Endothelial cell (in vitro differentiated cells): Measurements from ENCODE around the gene TSACC. TPM values are rescaled to one million over a fixed set of nuclear protein-coding genes. Genes with fewer than 3 reads are reported as not detected.

ENCODE experiments used
- DNase-seq: peaks from one replicate; pipeline ENCODE4 v3.0.0; 2021; ENCODE audit warnings: low spot score
- H3K27ac Mint-ChIP-seq: one replicate; pipeline ENCODE4 v1.8.0; 2021; ENCODE audit warnings: mixed read lengths, inconsistent platforms; ENCODE audit not compliant: unreplicated experiment
- H3K27me3 Mint-ChIP-seq: one replicate; pipeline ENCODE4 v1.8.0; 2021; ENCODE audit warnings: mild to moderate bottlenecking, moderate library complexity, mixed read lengths, inconsistent platforms; ENCODE audit not compliant: unreplicated experiment
- H3K36me3 Mint-ChIP-seq: one replicate; pipeline ENCODE4 v1.8.0; 2021; ENCODE audit warnings: mild to moderate bottlenecking, low read depth, mixed read lengths, inconsistent platforms; ENCODE audit not compliant: unreplicated experiment
- H3K4me1 Mint-ChIP-seq: one replicate; pipeline ENCODE4 v1.8.0; 2021; ENCODE audit warnings: mild to moderate bottlenecking, mixed read lengths, inconsistent platforms; ENCODE audit not compliant: unreplicated experiment
- H3K4me3 Mint-ChIP-seq: one replicate; pipeline ENCODE4 v1.8.0; 2021; ENCODE audit warnings: mild to moderate bottlenecking, mixed read lengths, inconsistent platforms; ENCODE audit not compliant: unreplicated experiment
- H3K9me3 Mint-ChIP-seq: one replicate; pipeline ENCODE4 v1.8.0; 2021; ENCODE audit warnings: mixed read lengths, inconsistent platforms; ENCODE audit not compliant: unreplicated experiment
- CTCF ChIP-seq: fragments of 200-600 bp; sonication (generic); IDR thresholded peaks from one replicate; pipeline ENCODE4 v1.5.0; 2021; ENCODE audit warnings: antibody characterized with exemption; ENCODE audit not compliant: unreplicated experiment
- total RNA-seq: library from RNA; stranded (reverse); fragmentation: NEBNext Ultra II Directional; extraction: Animal tissue kit (Norgen Biotek cat#: 25700); gene quantifications from one replicate; pipeline ENCODE4 v1.2.1, GENCODE V29; 2021; ENCODE audit not compliant: unreplicated experiment

The TSACC gene
- total RNA-seq, 1 donor from 2014 or later = not detected

- H3K36me3 Mint-ChIP-seq = no peaks in the 10 kb centered on the region
- no peak overlapping the region for H3K27ac Mint-ChIP-seq
- peaks cover 8% of the 10 kb centered on the region for H3K4me1 Mint-ChIP-seq
- H3K4me3 Mint-ChIP-seq = no peak overlapping the region
- DNase-seq = no peak
- no peak for TF ChIP-seq CTCF
- H3K27me3 Mint-ChIP-seq = peaks cover 5% of the 10 kb centered on the region
- no peaks in the 10 kb centered on the region for H3K9me3 Mint-ChIP-seq
Observed at GRCh38 chr1:156373546-156373945, 35.2 kb downstream of the TSACC start.

GRCh38 chr1:156376146-156376545, 37.8 kb downstream of the TSACC start:
- TF ChIP-seq CTCF = no peak

GRCh38 chr1:156376958-156377919, 38.9 kb downstream of the TSACC start:
- no peaks in the 10 kb centered on the region for H3K36me3 Mint-ChIP-seq
- no peak for TF ChIP-seq CTCF
- no peaks in the 10 kb centered on the region for H3K9me3 Mint-ChIP-seq
- DNase-seq = no peak
- no peak overlapping the region for H3K4me3 Mint-ChIP-seq
- H3K27ac Mint-ChIP-seq = no peak overlapping the region
- peaks cover 3% of the 10 kb centered on the region for H3K27me3 Mint-ChIP-seq
- peaks cover 6% of the 10 kb centered on the region for H3K4me1 Mint-ChIP-seq

More at GRCh38 chr1:156376146-156376545, 37.8 kb downstream of the TSACC start:
- H3K4me3 Mint-ChIP-seq = no peak overlapping the region
- no peaks in the 10 kb centered on the region for H3K36me3 Mint-ChIP-seq
- no peak overlapping the region for H3K27ac Mint-ChIP-seq
- H3K4me1 Mint-ChIP-seq = peaks cover 6% of the 10 kb centered on the region
- H3K9me3 Mint-ChIP-seq = no peaks in the 10 kb centered on the region
- no peak for DNase-seq
- H3K27me3 Mint-ChIP-seq = peaks cover 3% of the 10 kb centered on the region

- no peaks in the 10 kb centered on the region for H3K9me3 Mint-ChIP-seq
- DNase-seq = no peak
- no peak overlapping the region for H3K27ac Mint-ChIP-seq
- no peak for TF ChIP-seq CTCF
- H3K27me3 Mint-ChIP-seq = peaks cover 3% of the 10 kb centered on the region
- peaks cover 6% of the 10 kb centered on the region for H3K4me1 Mint-ChIP-seq
- H3K36me3 Mint-ChIP-seq = no peaks in the 10 kb centered on the region
- H3K4me3 Mint-ChIP-seq = no peak overlapping the region
Observed at GRCh38 chr1:156378557-156378956, 40.2 kb downstream of the TSACC start.

GRCh38 chr1:156379420-156380165, 41.3 kb downstream of the TSACC start:
- Mint-ChIP-seq H3K9me3 (no peaks in the 10 kb centered on the region), H3K27ac (no peak overlapping the region), H3K4me1 (peaks cover 7% of the 10 kb centered on the region), H3K27me3 (peaks cover 3% of the 10 kb centered on the region), H3K4me3 (no peak overlapping the region), H3K36me3 (no peaks in the 10 kb centered on the region)
- no peak for DNase-seq
- TF ChIP-seq CTCF = no peak
